ENCODE measurements around the gene F11.
"Not testable (repeated sequence)": the region's sequence is repeated elsewhere in the genome, so short reads cannot be mapped to it uniquely, and the experiment has no call there.

Gene F11

DNA sequence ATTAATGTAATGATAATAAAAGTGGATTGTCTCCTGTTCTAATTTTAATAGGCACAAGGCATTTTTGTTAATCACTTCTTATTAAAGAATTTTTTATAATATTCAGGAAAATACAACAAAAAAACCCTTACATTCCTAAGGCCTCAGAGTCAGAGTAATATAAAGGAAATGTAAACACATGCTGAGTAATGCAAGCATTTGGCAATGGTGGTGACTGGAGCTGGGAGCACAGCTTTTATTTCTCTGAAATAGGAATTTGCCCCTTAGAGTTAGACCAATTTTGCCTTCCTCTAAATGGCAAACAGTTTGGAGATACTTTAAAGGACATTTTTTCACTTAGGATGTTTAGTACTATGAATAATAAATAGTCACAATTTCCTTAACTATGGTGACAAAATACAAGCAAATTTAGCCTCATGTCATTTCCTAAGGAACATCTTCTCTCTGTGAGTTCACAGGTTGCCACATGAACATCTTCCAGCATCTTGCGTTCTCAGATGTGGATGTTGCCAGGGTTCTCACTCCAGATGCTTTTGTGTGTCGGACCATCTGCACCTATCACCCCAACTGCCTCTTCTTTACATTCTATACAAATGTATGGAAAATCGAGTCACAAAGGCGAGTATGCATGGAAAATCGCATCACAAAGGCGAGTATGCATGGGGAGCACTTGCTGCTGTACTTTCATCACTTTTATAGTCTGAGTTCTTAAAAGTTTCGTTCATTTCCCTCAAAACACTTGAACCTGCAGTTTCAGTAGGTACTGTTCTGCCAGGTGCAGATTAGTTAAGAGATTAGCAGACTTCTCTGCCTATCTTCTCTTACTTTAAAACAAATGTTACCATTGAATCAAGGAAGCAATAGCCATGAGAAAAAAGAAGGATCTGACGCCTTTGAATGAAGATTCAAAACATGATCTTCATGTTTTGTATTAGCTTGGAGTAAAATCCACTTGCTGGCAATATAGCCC is 15.9 kb upstream of the F11 start:
- DNase-seq (ENCODE audit: low read depth), result no peak

DNA sequence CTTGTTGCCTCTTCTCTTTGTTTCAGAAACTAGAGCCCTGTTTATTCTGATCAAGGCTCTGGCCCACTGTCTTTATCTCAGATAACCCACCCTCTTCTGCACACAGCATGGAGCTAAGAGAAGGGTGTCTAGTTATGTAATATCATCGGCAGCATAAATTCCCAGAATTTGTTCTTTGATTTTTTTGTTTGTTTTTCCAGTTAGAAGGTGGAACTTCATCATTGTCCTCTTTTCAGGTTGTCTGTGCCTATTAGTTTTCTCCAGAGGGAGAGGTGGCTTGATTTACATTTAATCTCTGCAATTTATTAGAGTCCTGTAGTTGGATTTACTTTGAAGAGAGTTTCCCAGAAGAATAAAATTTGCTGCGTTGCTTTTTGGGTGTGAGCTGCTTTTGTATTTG is 15.2 kb upstream of the F11 start:
- no peak for DNase-seq (ENCODE audit: low read depth)

DNA sequence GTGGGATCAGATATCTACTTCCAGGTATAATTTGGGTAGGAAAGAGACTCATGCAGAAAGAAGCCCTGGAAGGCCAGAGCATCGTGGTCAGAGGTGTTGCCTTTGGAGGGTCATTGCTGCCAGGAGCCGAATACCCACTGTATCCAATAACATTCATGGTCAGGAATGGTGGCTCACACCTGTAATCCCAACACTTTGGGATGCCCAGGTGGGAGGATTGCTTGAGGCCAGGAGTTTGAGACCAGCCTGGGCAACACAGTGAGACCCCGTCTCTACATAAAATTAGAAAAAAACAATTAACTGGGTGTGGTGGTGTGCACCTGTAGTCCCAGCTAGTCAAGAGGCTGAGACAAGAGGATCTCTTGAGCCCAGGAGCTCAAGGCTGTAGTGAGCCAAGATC is 10.9 kb upstream of the F11 start:
- DNase-seq (ENCODE audit: low read depth), result no peak

DNA sequence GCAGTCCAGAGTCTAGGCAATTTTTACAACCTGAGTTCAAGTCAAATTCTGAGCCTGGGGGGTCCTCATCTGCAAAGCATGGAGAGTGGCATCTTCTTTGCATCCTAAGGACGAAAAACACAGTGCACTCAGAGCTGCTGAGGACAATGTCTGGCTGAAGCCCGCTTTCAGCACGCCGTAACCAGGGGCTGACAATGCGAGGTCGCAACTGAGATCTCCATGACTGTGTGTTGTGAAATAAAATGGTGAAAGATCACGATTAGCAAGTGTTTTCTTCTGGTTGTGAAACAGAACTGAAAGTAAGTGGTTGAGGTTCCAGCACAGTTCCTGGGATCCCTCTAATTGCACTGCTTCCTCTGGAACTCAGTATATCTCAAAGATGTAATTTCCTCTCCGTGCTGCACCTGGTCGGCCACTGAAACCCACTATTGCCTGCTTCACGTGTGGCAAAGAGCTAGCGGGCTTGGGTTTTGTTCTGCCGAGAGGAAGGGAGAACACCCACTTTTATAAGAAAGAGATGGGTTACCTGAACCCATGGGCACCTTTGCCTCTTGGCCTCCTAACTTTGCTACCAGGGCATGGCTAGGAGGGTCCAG is 7.7 kb upstream of the F11 start:
- no peak for DNase-seq (ENCODE audit: low read depth)

DNA sequence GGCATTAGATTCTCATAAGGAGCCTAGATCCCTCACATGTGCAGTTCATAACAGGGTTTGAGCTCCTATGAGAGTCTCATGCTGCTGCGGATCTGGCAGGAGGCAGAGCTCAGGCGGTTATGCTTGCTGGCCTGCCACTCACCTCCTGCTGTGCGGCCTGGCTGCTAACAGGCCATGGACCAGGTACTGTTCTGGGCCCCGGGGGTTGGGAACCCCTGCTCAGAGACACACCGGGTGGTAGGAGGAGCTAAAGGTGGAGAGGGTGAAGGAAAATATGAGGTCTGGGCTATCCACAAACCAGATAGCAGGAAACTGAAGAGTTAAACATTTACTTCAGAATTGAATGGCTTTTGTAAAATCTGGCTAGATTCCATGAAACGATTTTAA is 5.9 kb upstream of the F11 start:
- DNase-seq (ENCODE audit: low read depth), result no peak

DNA sequence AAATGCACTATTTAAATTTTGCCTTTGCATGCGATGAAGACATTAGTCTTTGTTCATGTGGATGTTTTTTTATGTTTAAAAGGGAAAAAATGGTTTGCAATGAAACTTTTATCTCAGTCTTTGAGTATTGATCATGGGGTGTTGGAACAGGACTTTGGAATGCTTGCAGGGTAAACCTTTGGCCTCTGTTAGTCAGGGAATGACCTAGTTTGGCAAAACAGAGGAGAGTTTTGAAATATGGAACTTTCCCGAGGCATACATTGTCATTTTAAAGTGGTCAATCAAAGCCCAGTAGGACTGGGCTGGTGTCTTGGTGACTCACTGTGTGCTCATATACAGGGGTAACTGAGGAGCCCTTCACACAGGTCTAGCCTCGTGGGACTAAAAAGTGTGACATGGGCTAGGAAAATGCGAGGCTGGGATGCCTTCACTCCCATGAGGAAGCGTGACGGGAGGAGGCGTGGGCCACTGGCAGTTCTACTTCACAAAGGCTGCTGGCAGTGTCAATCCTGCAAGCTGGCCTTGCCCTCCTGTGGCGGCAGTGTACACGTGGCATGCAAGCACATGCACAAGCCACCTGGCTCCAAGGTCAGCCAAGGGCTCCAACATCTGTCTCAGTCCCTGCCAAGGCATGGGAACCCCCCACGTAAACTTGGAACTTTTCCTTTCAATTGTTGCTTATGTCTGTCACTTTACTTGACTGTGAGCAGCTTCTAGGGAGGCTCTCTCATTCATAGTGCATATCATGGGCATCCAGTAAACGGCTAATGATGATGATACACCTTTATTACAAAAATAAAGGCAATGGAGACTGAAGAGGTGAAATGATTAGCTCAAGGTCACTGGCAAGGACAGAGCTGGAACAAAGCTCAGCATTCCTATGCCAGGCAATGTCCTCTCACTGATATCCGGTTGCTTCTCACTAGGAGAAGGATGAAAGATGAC is 5.2 kb upstream of the F11 start:
- DNase-seq (ENCODE audit: low read depth), result no peak

DNA sequence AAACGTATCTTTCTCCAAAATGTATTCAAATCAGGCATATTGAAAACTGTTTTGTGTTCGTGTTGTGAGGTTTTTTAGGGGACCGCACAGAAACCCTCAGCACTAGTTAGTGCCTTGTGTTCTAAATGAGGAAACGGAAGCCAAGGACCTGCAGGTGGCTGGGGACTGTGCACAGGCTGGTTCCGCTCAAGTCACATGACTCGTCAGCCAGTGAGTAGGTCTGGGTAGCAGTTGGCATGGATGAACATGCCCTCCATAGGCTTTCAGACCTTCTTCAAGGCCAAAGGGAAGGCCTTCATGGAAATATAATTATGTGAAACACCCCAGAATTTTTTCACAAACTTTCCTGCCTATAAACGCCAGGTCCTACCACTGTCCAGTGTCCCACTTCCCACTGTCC is 1.3 kb upstream of the F11 start:
- DNase-seq (ENCODE audit: low read depth), result no peak

DNA sequence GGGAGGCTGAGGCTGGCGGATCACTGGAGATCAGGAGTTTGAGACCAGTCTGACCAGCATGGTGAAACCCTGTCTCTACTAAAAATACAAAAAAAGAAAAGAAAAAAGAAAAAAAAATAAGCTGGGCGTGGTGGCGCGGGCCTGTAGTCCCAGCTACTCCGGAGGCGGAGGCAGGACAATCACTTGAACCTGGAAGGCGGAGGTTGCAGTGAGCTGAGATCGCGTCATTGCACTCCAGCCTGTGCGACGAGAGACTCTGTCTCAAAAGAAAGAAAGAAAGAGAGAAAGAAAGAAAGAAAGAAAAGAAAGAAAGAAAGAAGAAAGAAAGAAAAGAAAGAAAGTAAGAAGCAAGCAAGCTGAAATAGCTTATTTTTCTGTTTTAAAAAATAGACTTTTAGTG is 739 bp upstream of the F11 start:
- not testable (repeated sequence) for DNase-seq (ENCODE audit: low read depth)

DNA sequence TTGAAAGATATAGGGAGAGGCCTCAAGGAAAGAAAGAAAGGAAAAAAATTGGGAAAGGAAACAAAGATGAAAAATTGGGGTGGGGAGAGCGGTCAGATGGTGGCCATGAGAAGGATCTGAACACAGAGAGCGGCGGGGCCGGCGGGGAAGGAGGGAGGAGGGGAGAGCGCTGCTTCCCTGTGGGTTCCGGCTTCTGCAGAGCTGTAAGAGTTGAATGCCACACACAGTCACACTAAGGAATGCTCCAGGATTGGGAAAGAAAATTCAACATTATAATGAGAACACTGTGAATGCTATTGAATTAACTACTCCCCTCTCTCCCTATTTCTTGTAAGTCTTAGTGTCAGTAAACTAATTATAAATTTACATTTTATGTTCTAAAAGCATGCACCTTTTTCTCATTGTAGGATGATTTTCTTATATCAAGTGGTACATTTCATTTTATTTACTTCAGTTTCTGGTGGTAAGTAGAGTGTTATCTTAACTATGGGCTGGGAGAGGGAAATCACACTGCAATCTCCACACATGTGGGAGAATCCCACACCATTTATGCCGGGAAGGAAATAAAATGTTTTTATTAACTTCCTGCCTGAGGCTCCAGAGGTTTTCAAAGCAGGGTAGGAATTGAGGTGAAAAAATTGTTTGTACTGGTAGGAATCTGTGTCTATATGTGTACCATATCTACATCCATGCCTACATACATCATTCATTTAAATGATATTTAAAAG is 904 bp downstream of the F11 start:
- no peak for DNase-seq (ENCODE audit: low read depth)

DNA sequence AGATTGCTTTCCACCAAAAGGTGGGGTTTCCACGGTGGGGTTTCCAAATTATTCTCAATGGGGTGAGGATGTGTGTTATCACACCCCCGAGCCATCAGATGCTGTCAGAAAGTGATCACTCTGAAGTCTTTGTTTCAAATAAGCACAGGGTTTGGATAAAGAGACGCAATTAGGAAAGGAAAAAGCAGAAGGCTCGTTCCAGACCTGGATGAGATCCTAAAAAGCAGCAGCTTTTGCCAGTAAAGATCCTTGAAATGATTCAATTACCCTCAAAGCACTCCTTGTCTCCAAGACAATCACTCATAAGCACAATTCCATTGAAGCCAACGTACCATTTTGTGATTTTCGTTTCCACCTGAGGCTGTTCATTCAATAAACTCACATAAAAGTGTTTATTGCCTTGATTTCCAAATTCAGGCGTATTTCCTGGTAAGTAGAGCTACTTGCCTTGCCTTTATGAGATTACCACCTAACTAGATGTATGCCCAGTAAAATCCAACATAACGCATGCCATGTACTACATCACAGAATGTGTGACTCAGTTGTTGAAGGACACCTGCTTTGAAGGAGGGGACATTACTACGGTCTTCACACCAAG is 5.2 kb downstream of the F11 start:
- no peak for DNase-seq (ENCODE audit: low read depth)

DNA sequence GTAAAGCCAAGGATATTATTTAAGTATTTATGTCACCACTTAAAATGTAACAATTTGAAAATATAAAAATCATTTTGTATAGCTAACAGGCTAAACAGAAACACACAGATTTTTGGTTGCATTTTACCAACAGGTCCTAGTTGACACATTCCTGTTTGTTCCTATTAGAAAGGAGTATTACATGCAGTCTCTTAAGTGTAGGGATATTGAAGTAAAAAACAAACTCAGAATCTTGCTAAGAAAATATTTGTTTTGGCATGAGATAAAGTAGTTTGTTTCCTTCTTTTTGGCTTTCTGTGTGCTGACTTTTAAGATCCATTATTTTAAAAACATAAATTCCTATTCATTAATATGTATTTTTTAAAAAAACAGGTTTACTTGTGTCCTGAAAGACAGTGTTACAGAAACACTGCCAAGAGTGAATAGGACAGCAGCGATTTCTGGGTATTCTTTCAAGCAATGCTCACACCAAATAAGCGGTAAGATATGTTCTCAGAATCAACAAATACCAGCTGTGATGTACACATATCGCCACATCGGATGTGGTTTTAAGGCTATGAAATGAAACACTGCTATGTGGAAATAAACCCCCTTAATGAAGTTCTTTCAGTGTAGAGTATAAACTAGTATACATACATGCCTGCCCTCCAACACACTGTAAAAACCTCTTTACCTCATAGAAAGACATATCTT is 6.9 kb downstream of the F11 start:
- DNase-seq (ENCODE audit: low read depth), result no peak

DNA sequence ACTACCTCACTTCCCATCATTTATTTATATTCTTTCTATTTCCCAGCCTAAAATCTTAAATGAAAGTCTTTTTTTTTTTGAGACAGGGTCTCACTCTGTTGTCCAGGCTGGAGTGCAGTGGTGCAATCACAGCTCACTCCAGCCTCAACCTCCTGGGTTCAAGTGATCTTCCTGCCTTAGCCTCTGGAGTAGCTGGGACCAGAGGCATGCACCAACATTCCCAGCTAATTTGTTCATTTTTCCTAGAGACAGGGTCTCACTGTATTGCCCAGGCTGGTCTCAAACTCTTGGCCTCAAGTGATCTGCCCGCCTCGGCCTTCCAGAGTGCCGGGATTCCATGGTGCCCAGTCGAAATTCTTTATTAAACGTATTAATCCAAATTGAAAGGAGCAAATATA is 7.4 kb downstream of the F11 start:
- not testable (repeated sequence) for DNase-seq (ENCODE audit: low read depth)

DNA sequence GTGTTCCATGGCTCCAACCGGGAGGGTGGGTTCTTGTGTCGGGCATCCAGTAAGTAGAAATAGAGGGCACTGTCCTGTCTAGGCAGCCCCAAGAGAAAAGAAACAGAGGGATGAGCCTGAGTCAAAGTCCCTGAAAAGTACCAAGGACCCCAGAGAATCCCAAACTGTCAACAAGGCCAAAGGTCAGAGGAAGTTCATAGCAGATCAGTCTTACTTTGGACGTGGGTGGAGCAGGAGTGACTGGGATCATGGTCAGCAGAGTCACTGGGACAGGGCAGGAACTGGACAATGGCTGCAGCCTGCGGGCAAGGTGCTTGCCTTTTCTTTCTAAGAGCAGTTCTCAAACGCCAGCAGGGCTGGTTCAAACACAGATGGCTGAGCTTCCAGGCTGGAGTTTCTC is 17.3 kb downstream of the F11 start:
- DNase-seq (ENCODE audit: low read depth), result no peak

DNA sequence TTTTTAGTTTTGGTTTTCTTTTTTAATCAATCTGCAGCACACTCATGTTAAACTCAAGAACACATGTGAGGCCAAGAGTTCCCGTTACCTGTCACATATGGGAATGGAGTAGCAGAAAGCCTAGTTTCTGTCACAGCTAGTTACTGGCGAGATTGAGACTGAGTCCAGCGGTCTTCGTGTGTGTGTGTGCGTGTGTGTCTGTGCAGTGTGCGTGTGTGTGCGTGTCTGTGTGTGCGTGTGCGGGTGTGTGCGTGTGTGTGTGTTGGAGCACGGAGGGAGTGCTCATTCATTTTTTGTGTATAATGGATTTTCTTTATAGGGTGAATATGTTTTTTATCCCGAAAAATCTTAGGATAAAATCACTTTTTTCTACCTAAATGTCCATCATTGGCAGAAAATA is 19.2 kb downstream of the F11 start:
- no peak for DNase-seq (ENCODE audit: low read depth)

DNA sequence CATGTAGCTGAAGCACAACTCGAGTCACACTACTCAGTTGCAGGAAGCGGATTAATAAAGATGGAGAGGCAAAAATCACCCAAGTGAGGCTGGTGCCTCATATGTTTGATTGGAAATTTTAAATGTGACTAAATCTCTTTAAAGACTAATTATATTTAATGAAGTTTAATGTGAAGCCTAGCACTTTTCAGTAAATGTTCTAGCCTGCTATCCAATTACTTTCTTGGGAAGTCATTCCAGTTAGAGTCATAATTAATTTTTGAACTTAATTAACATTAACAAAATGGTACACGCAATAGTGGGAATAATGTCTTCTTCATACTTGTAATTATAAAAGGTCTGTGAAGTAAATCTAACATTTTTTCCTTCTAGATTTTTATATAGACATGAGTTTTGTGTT is 20.6 kb downstream of the F11 start:
- no peak for DNase-seq (ENCODE audit: low read depth)

DNA sequence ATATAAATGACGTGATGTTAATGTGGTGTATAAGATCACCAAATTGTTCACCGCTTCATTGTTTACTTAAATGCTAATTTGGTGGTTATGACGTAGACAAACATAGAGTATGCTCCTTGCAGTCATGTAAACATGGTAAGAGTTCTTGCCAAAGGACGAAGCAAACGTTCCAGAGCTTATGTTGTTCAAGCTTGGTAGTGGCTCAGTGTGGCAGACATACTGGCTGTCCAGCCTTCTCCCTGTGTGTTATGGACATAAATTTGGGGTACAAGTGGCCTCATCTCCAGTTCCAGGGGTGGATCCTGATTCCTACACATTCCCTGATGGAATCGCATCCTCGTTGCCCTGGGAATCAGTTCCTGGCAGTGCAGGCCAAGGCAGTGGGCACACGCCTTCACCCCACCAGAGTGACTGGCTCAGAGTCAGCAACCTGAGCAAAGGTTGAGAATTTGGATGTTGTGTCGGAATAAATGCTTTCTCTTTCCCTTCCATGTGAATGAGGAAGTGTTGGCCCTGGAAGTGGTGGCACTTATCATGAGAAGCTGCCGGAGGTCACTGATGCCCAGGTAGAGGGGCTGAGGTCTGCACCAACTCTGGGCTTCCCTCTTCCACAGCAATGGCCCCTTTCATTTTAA is 25.4 kb downstream of the F11 start:
- DNase-seq (ENCODE audit: low read depth), result no peak

DNA sequence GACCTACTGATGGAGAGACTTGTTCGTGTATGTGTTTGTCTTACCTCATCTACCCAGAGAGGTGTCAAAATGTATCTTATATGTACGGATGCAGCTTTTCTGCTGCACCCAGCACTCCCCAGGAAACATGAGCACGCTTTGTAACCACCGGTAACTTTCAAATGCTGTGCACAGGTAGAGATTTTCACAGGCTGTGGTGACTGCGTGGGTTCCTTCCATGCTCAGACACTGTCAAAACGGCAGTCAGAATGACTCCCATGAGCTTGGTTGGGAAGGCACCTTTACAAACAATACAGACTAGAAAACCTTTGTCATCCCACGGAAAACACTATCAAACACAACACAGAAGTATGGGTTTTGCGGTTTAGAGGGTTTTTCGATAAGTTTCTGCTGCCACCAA is 28.2 kb downstream of the F11 start:
- DNase-seq (ENCODE audit: low read depth), result no peak

DNA sequence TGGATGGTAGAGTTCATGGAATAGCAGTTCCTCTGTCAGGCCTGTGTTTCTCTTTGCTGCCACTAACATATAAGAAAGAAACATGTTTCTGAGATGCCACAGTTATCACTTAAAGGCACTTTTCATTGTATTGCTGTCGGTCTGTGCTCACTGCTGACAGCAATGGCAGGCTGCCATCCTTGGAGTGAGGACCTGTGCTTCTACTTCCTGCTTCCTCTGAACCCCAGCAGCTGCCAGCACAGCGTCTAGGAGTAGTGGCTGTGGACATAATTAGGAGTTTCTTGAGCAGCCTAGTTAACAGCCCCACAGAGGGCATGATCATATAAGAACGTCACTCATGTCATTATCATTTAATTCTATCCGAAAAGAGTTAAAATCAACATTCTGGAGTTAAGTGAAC is 30.5 kb downstream of the F11 start:
- DNase-seq (ENCODE audit: low read depth), result no peak

DNA sequence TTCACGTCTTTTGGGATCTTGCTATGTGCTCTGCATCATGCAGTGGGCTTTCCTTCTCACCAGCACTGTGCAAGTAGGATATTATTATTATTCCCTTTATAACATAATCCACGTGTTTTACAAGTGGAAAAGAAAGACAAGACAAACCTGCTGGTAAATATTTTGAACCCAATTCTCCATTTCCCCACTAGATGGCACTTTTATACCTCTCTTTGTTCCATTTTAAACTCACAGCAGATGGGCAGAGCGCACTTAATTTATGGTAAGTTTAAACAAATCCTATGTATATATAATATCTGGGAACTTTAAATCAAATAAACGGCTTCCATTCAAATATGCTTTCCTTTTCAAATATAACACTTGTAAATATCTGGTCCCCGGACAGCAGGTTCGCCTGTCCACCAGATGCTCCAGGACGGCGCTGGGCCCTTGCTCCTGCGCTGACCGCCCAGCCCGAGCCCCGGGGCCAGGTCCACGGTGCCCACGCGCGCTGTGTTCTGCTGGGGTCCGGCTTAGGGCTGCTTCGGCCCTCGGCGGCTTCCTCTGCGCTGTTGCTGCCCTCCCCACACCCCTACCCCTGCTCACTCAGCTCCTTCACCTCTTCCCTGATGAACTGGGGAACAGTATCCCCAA is 31.1 kb downstream of the F11 start:
- DNase-seq (ENCODE audit: low read depth), result no peak

Measured in stimulated activated CD8-positive, alpha-beta memory T cell treated with anti-CD3 and anti-CD28 coated beads, Interleukin-12 subunit alpha, Interleukin-12 subunit beta, amount 100 ng/mL, for 1 hour (primary cell).